D341Med (cell line): ENCODE results near the gene SHISA9.
A peak's percentile ranks its signal among the peaks of the same experiment; 100 is the strongest.

ENCODE experiments used
- DNase-seq: peaks from one replicate; pipeline ENCODE4 v3.0.0; 2012; ENCODE audit warnings: low spot score

SHISA9 gene

GRCh38 chr16:12951976-12952375, 50.6 kb downstream of the SHISA9 start:
- DNase-seq, result no peak

GRCh38 chr16:12958366-12958765, 57.0 kb downstream of the SHISA9 start:
- no peak for DNase-seq

GRCh38 chr16:12959072-12959471, 57.7 kb downstream of the SHISA9 start:
- no peak for DNase-seq

DNA sequence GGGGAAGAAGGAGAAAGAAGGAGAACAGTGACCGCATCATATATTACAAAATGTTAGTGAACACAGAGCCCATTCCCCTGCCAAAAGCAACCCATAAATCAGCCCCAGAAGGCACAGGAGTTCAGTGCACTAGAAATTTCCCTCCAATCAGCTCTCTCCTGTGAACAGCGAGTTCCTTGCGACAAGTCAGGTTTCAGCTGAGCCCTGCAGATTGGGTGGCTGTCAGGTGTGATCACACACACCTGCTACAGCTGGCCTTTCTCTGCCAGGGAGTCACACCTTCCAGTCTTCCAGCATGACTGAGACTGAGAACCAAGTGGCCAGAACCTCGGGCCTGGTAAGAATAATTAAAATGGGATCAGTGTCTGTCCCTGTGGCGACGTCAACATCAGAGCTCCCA, 60.2 kb downstream of the SHISA9 start:
- DNase-seq, result no peak

GRCh38 chr16:12964461-12964860, 63.1 kb downstream of the SHISA9 start:
- DNase-seq, result no peak

GRCh38 chr16:12965274-12965804, 63.9 kb downstream of the SHISA9 start:
- no peak for DNase-seq

DNA sequence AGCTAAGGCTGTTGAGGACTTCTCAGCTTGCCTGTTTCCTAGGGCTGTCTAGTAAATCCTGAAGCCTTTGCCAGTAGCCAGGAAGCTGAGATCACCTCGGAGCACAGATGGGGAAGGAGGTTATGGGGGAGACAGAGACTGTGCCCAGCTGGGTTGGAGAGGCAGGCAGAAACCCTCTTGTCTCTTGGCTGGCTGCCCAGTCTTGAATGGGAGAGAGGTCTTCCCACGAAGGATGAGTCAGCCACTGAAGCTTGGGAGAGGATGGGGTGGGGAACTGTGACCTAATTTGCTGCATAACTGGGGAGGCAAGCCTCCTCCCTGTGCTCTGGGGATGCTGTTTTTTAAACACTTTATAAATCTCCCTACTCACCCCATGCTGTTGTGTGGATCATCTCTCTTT, 69.8 kb downstream of the SHISA9 start:
- peak; percentile 73 for DNase-seq

- DNase-seq, result no peak
Measured at GRCh38 chr16:12972246-12972645, 70.8 kb downstream of the SHISA9 start.

DNA sequence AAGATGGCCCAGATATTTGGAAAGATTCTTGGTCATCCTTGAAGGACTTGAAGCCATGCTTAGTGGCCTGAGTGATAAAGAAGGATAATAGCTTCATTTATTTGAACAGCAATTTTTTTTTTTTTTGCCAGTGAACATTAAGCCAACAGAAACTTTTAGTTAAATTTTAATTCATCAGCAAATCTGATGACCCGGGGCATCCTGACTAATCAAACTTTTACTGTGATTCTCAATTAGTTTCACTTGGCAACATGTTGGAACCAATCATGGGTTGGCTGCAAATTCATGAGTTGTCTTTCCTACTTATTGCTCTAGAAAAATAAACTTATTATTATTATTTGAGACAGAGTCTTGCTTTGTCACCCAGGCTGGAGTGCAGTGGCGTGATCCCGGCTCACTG, 74.4 kb downstream of the SHISA9 start:
- DNase-seq, result no peak

- no peak for DNase-seq
Measured at GRCh38 chr16:12976496-12976895, 75.1 kb downstream of the SHISA9 start.

- DNase-seq, result no peak
Measured at GRCh38 chr16:12976936-12977335, 75.5 kb downstream of the SHISA9 start.

- no peak for DNase-seq
Measured at GRCh38 chr16:12985516-12985915, 84.1 kb downstream of the SHISA9 start.

DNA sequence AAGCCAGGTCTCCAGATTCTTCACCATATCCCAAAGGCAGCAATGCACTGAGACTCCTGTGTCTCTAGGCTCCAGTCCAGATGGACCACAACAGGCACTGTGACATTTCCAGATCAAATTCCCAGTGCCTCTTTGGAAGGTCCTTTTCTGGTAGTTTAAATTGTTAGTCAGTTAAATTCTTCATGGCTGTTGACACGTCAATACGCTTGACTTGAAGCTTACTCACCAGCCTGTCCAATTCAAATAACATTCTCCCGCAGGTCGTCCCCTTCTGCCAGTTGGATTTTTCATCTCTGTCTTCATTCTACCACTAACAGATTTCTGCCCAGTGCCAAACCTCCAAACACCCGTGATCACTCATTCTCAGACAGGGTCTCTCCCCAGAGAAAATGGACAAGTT, 86.7 kb downstream of the SHISA9 start:
- DNase-seq, result no peak

- DNase-seq, result no peak
Measured at GRCh38 chr16:12992066-12992465, 90.7 kb downstream of the SHISA9 start.

GRCh38 chr16:12994402-12994801, 93.0 kb downstream of the SHISA9 start:
- no peak for DNase-seq

DNA sequence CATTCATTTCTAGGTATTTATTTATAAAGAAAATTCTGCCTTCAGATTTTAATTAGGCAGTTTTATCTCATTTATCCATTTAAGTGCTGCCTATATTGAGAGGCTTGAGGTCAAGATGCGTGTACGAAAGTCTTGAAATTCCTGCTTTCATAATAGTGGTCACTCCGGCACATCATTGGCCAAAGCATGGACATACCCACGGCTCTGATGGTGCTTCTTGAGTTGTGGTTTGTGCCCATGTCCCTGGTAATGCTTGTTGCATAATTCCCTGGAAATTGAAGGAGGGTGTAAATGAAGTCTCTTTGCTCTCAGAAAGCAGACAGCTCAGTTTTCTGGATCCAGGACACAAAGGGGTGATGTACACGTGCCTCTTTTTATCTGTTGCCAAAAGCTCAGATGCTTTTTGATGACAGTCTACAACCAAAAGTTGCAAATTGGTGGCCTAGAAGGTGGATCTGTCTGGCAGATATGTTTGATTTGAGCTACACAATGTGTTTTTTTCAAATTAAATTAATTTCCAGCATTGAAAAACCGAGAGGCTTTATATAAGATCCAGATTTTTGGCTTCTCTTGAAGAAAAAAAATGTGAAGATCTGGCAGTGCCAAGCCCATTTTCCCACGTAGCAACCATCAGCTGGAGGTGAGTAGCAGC, 94.4 kb downstream of the SHISA9 start:
- no peak for DNase-seq

- no peak for DNase-seq
Measured at GRCh38 chr16:12998361-12999085, 97.1 kb downstream of the SHISA9 start.

DNA sequence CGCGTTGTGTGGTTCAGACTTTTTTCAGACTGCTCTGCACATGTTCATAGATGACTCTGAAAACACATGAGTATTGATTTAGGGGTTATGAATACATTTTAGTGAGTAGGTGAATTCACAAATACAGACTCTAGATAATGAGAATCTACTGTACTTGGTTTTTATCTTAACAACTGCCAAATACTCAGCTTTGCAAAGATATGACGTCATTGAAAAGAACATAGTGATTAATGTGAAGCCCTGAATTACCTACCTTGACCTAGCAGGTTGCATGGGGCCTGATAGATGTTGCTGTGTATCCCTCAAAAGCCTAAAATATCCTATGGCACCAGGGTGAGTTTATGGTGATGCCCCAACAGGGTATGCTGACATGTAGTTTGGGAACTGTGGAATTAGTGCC, 98.0 kb downstream of the SHISA9 start:
- DNase-seq, result no peak

DNA sequence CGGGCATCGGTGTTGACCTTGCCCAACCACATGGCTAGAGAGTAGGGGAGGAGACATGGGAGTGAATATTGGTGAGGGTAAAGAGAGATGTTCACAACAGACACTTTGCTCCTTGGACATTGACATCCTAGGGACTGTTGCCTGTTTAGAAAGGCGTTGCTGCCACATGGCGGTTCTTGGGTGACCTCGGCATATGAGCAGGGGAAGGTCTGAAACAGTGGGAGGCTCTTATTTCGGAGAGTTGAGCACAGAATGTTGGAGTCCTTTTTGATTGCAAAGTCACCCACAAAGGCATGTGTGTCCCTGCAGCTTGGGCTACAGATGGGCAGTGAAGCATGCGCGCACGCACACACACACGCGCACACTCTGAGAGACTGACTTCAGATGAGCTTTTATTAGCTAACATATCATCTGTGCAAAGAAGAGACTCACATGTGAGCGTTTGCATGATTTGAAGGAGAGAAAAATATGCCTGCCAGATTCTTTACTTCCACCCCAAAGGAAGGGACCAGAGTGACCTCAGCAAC, 104.4 kb downstream of the SHISA9 start:
- DNase-seq, result no peak

GRCh38 chr16:13012601-13013000, 111.2 kb downstream of the SHISA9 start:
- DNase-seq, result no peak

DNA sequence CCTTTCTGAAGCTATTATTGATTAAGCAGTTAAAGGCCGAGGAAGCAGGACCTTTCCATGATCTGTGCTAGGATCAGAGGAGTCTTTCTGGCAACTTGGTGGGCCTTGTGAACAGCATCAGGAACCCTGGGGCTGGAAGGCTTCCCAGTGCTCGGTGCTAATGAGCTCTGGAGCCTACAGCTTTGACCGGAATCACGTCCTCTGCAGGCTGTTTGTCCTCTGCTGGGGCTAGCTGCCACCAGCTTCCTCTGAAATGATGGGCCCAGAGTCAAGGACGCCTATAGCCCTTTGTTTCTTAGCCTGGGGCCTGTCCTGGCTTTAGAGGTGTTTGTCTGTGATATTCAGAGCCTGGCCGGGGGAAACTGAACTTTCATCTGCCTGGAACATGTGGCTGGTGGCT, 111.6 kb downstream of the SHISA9 start:
- no peak for DNase-seq

DNA sequence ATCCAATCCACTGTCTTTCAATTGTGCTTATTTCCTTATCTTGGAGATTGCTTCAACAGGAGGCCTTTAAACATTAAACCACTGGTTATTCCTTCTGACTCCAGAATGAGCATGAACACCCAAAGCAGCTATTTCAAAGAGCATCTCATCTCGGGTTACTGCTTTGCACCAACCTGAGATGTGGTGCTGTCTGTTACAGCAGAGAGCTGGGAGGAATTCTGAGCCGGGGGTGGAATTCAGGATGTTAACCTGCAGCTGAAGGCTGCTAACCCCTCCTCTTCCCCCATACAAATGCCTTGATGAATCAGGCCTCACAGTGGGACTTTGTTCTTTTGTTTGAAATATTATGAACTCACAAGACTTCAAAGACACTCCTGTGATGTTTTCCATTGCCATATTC, 113.1 kb downstream of the SHISA9 start:
- no peak for DNase-seq

DNA sequence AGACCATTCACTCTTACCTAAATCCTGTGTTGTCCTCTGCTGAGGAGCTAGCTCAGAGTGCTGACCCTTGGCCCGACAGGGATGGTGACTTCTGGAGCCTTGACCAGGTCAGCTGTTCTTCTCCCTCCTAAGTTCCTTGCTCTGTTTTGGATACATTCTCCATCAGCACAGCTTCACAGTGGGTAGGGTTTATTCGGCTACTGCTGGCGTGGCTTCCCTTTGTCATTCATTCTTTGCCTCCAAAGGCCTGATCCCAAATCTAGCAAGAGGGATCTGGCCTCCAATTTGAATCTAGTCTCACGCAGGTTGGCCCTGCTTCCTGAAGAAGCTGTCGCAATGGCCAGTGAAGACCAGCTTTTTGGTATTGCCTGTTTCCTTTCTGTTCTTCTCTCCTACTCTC, 116.6 kb downstream of the SHISA9 start:
- no peak for DNase-seq
